GM12878 (cell line): Measurements from ENCODE around the gene MRPS27. TPM values are rescaled to one million over a fixed set of nuclear protein-coding genes. Genes with fewer than 3 reads are reported as not detected.

Experiments used
- ATAC-seq: fragments of 200-7000 bp; cut with Tn5 transposase; 3 replicates; pipeline ENCODE4 v1.9.1; 2020; ENCODE audit warnings: mild to moderate bottlenecking, moderate library complexity
- BruUV-seq: library from RNA; stranded (reverse); fragments of 400-500 nt; replicated peaks from 2 replicates; lab custom pipeline; 2021; lab: Mats Ljungman, UMichigan
- CTCF ChIA-PET: fragments of 300-600 bp; sonication (Branson Sonifier 250); formaldehyde crosslinking; extraction: SDS; loops from one replicate; lab custom pipeline; 2021; ENCODE audit warnings: inconsistent platforms; lab: Yijun Ruan, JAX
- POLR2A ChIA-PET: fragments of 350-600 bp; formaldehyde crosslinking; extraction: SDS; loops from one replicate; lab custom pipeline; 2021; ENCODE audit warnings: inconsistent platforms; lab: Charles Lee
- RAD21 ChIA-PET: fragments of 300-600 bp; sonication (Branson Sonifier 250); formaldehyde crosslinking; loops from one replicate; lab custom pipeline; 2023; ENCODE audit warnings: antibody characterized with exemption; ENCODE audit not compliant: unreplicated experiment; lab: Charles Lee
- SMC1A ChIA-PET: fragments of 300-600 bp; sonication (Branson Sonifier 250); formaldehyde crosslinking; loops from one replicate; lab custom pipeline; 2023; ENCODE audit not compliant: unreplicated experiment, uncharacterized antibody; lab: Charles Lee
- DNase-seq: peaks from one replicate; pipeline ENCODE4 v3.0.0-alpha.2; 2011; ENCODE audit warnings: low read depth, low spot score
- FAIRE-seq: peaks from 3 replicates; lab custom pipeline; 2011; peaks lifted over from hg19 to GRCh38; lab: Jason Lieb, UNC
- H2AFZ ChIP-seq: 2 replicates; pipeline ENCODE4 v1.6.0; 2011; ENCODE audit warnings: low read depth, low read length, control low read depth; ENCODE audit not compliant: control insufficient read depth
- H3K27ac ChIP-seq: 2 replicates; pipeline ENCODE4 v1.5.1; 2011; ENCODE audit warnings: control low read depth; ENCODE audit not compliant: control insufficient read depth, insufficient read depth
- H3K27me3 ChIP-seq, 2 experiments: replicated peaks in 1 of 2; 2 replicates each; pipeline versions ENCODE4 v1.6.0 to v1.6.1; 2011; ENCODE audit warnings: low read length in 1 of 2; ENCODE audit not compliant: control insufficient read depth in 2 of 2, insufficient read depth in 2 of 2
- H3K36me3 ChIP-seq, 2 experiments: 2 replicates each; pipeline ENCODE4 v1.5.1; 2011; ENCODE audit warnings: low read length in 1 of 2; ENCODE audit not compliant: control insufficient read depth in 2 of 2, insufficient read depth in 2 of 2
- H3K4me1 ChIP-seq: 2 replicates; pipeline ENCODE4 v1.6.1; 2011; ENCODE audit warnings: mild to moderate bottlenecking, low read length, moderate library complexity, mixed read lengths; ENCODE audit not compliant: control insufficient read depth, insufficient read depth
- H3K4me2 ChIP-seq: 2 replicates; pipeline ENCODE4 v1.6.0; 2011; ENCODE audit warnings: control low read depth; ENCODE audit not compliant: control insufficient read depth, insufficient read depth
- H3K4me3 ChIP-seq: fragments of 200-600 bp; sonication (generic); 2 replicates; pipeline ENCODE4 v1.5.1; 2016
- H3K79me2 ChIP-seq: 2 replicates; pipeline ENCODE4 v1.6.0; 2011; ENCODE audit warnings: low read length; ENCODE audit not compliant: control insufficient read depth, insufficient read depth
- H3K9ac ChIP-seq: 2 replicates; pipeline ENCODE4 v1.8.0; 2011; ENCODE audit warnings: low read length, control low read depth, mixed read lengths; ENCODE audit not compliant: control insufficient read depth, insufficient read depth
- H3K9me3 ChIP-seq: replicated peaks from 3 replicates; pipeline ENCODE4 v1.5.1; 2011; ENCODE audit warnings: mild to moderate bottlenecking, low read length; ENCODE audit not compliant: control insufficient read depth, insufficient read depth
- H4K20me1 ChIP-seq: 2 replicates; pipeline ENCODE4 v1.6.0; 2011; ENCODE audit not compliant: control insufficient read depth, insufficient read depth
- BCL11A ChIP-seq: IDR thresholded peaks from 2 replicates; pipeline ENCODE4 v1.6.1; 2011; ENCODE audit warnings: low read depth, low read length
- BCLAF1 ChIP-seq: fragments of 450-650 bp; IDR thresholded peaks from 2 replicates; pipeline ENCODE4 v1.6.1; 2017; ENCODE audit warnings: antibody characterized with exemption, mild to moderate bottlenecking, moderate library complexity
- CHD1 ChIP-seq: IDR thresholded peaks from 2 replicates; pipeline ENCODE4 v1.6.1; 2012; ENCODE audit warnings: low read depth, low read length, improper control_type of control experiment
- CHD4 ChIP-seq: fragments of 200-600 bp; sonication (generic); IDR thresholded peaks from 2 replicates; pipeline ENCODE4 v1.6.1; 2016; ENCODE audit warnings: mild to moderate bottlenecking
- HDAC2 ChIP-seq: fragments of 200-600 bp; sonication (generic); IDR thresholded peaks from 2 replicates; pipeline ENCODE4 v1.6.1; 2017
- HDGF ChIP-seq: fragments of 450-650 bp; IDR thresholded peaks from 2 replicates; pipeline ENCODE4 v1.6.1; 2016; ENCODE audit warnings: antibody characterized with exemption
- IKZF2 ChIP-seq, 2 experiments: fragments of 450-650 bp; IDR thresholded peaks; 2 replicates each; pipeline ENCODE4 v1.6.1; 2017; ENCODE audit warnings: mild to moderate bottlenecking in 2 of 2, moderate library complexity in 2 of 2
- IRF5 ChIP-seq: fragments of 450-650 bp; IDR thresholded peaks from 2 replicates; pipeline ENCODE4 v1.6.1; 2017; ENCODE audit warnings: borderline replicate concordance
- KAT2A ChIP-seq: conservative IDR thresholded peaks from 2 replicates; pipeline ENCODE4 v1.6.1; 2011; ENCODE audit warnings: low read depth, low read length; ENCODE audit not compliant: control insufficient read depth
- NFYA ChIP-seq: IDR thresholded peaks from 2 replicates; pipeline ENCODE4 v1.6.1; 2011; ENCODE audit warnings: low read depth, mild to moderate bottlenecking, low read length, improper control_type of control experiment, borderline replicate concordance
- NR2C1 ChIP-seq: fragments of 450-650 bp; IDR thresholded peaks from 2 replicates; pipeline ENCODE4 v1.6.1; 2017; ENCODE audit warnings: antibody characterized with exemption, mild to moderate bottlenecking, moderate library complexity
- TARDBP ChIP-seq: IDR thresholded peaks from 2 replicates; pipeline ENCODE4 v1.6.1; 2016; ENCODE audit warnings: borderline replicate concordance
- WRNIP1 ChIP-seq: IDR thresholded peaks from 2 replicates; pipeline ENCODE4 v1.6.1; 2011; ENCODE audit warnings: low read depth, low read length, improper control_type of control experiment, borderline replicate concordance
- ZNF217 ChIP-seq: fragments of 450-650 bp; IDR thresholded peaks from 2 replicates; pipeline ENCODE4 v1.6.1; 2017; ENCODE audit warnings: antibody characterized with exemption, mild to moderate bottlenecking
- WGBS: methylation state at CpG from one replicate; pipeline ENCODE4 v1.1.6; 2016; ENCODE audit warnings: low lambda C conversion rate; ENCODE audit not compliant: insufficient replicate concordance, insufficient coverage; ENCODE audit errors: missing lambda C conversion rate; 5-methylcytosine and 5-hydroxymethylcytosine counted together
- in situ Hi-C: fragments of 300-500 bp; cut with MboI; formaldehyde crosslinking; loops from 9 replicates; pipeline ENCODE4 v1.14.3; 2018; ENCODE audit warnings: mixed read lengths
- intact Hi-C: fragments of 100-400 bp; cut with micrococcal nuclease; formaldehyde crosslinking; loops from one replicate; pipeline ENCODE4 v1.14.2; 2022; ENCODE audit not compliant: unreplicated experiment
- polyA plus RNA-seq, 11 experiments: library from polyadenylated mRNA; depleted of rRNA in 4 of 11; unstranded in 6 of 11; stranded (reverse) in 5 of 11; fragments of >200 nt; fragmentation: Nextera tagmentation in 4 of 11; fragmentation: Illumina TruSeq in 1 of 11; extraction: Ambion mirVana in 4 of 11; extraction: Trizol in 1 of 11; gene quantifications; 1 replicate in 1 of 11; 2 replicates in 10 of 11; pipeline versions ENCODE4 v1.2.1 to v1.2.3, GENCODE V29; 2011 to 2016; ENCODE audit warnings: inconsistent platforms in 2 of 11, missing spikeins in 2 of 11, low read depth in 1 of 11
- total RNA-seq, 4 experiments: library from RNA; depleted of rRNA in 3 of 4; stranded (reverse); fragments of >200 nt in 3 of 4; fragmentation: Illumina TruSeq in 1 of 4; extraction: Trizol in 1 of 4; gene quantifications; 2 replicates each; pipeline versions ENCODE4 v1.2.1 to v1.2.3, GENCODE V29; 2013 to 2021
- TF ChIP-seq, protein P1 (sequence below): IDR thresholded peaks from 2 replicates; pipeline ENCODE4 v1.6.1; 2012; ENCODE audit warnings: low read depth, low read length, improper control_type of control experiment
- TF ChIP-seq, protein P2 (sequence below): fragments of 450-650 bp; conservative IDR thresholded peaks from 2 replicates; pipeline ENCODE4 v1.6.1; 2017; ENCODE audit warnings: mild to moderate bottlenecking, moderate library complexity

The MRPS27 gene
- total and polyA plus RNA-seq, 10 of the 15 experiments (the other 5 are each of a cell fraction or from before 2014, with no cell fraction given): 61.0 to 128 (median 93.0) TPM

GRCh38 chr5:72191404-72191803 lies 128.6 kb downstream of the MRPS27 start:
- Histone ChIP-seq H2AFZ (no peak overlapping the region), H3K9me3 (peaks cover 8% of the 10 kb centered on the region; the same call in 2 of the 3 replicates), H3K9ac (no peak overlapping the region), H3K27me3 (peaks cover 3 to 4% of the 10 kb centered on the region in 2 experiments; a peak in 2 of 4 replicates), H3K79me2 (no peaks in the 10 kb centered on the region), H3K36me3 (no peaks in the 10 kb centered on the region), H3K27ac (no peak overlapping the region), H3K4me2 (no peak overlapping the region), H4K20me1 (no peaks in the 10 kb centered on the region; the same call in 1 of the 2 replicates), H3K4me3 (no peak overlapping the region), H3K4me1 (peaks cover 16% of the 10 kb centered on the region)
- ATAC-seq (no peak), DNase-seq (no peak), FAIRE-seq (no peak)
- WGBS: 60% methylated on average over 3 of the region's 3 CpGs
- ChIA-PET CTCF (no interaction called here), RAD21 (no interaction called here), SMC1A (no interaction called here), POLR2A (no interaction called here)
- intact Hi-C loops: no loop called here
- BruUV-seq: no TSS peak
- in situ Hi-C loops: no loop called here
- TF ChIP-seq KAT2A (no peak), NR2C1 (no peak), BCLAF1 (no peak), CHD1 (no peak), HDAC2 (no peak), ZNF217 (no peak), HDGF (no peak), TARDBP (no peak), NFYA (no peak), IRF5 (no peak), IKZF2 (IDR thresholded peaks at IDR 0.05) (no peak), BCL11A (no peak), WRNIP1 (no peak), CHD4 (no peak)
- TF ChIP-seq, protein P1, sequence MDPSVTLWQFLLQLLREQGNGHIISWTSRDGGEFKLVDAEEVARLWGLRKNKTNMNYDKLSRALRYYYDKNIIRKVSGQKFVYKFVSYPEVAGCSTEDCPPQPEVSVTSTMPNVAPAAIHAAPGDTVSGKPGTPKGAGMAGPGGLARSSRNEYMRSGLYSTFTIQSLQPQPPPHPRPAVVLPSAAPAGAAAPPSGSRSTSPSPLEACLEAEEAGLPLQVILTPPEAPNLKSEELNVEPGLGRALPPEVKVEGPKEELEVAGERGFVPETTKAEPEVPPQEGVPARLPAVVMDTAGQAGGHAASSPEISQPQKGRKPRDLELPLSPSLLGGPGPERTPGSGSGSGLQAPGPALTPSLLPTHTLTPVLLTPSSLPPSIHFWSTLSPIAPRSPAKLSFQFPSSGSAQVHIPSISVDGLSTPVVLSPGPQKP: no peak
- TF ChIP-seq, protein P2, sequence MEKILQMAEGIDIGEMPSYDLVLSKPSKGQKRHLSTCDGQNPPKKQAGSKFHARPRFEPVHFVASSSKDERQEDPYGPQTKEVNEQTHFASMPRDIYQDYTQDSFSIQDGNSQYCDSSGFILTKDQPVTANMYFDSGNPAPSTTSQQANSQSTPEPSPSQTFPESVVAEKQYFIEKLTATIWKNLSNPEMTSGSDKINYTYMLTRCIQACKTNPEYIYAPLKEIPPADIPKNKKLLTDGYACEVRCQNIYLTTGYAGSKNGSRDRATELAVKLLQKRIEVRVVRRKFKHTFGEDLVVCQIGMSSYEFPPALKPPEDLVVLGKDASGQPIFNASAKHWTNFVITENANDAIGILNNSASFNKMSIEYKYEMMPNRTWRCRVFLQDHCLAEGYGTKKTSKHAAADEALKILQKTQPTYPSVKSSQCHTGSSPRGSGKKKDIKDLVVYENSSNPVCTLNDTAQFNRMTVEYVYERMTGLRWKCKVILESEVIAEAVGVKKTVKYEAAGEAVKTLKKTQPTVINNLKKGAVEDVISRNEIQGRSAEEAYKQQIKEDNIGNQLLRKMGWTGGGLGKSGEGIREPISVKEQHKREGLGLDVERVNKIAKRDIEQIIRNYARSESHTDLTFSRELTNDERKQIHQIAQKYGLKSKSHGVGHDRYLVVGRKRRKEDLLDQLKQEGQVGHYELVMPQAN: no peak
